ENCODE data around the gene USP53.
"Not testable (repeated sequence)": the region's sequence is repeated elsewhere in the genome, so short reads cannot be mapped to it uniquely, and the experiment has no call there.

USP53 gene

DNA sequence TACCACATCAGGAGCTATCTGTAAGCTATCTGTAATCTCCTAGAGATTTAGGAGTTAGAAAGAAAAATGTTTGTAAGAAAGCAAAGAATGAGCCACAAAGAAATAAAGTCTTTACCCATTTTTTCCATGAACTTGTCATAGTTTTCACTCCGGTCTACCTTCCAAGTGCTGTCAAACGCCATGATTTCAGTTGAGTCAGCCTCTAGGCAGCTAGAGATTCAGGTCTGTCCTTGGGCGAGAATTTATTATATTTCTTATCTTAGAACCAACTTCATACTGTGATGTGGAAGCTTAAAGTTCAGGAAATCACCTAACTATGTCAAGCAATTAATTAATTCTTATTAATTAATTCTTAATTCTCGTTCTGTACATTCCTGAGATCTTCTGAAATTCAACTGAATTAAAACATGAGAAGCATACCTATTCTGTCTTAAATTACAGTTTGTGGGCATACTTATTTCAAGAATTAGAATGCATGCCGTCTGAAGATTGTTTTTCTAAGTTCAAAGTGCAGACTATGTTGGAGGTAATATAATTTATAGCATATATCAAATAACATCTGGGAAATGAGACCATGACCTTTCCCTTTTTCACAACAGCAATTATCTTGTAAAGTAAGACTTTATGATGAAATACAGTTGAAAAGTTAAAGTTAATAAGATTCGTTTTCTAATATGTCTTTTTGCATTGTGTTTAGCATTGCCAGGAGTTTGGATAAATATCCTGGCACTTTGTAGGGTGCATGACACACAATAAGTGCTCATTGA is 109.6 kb downstream of the USP53 start, which contains the start of gene FABP2:
FABP2 (minus strand) TSS at position 218 of the 767 bp plus-strand sequence; CDS start at position 182, 36 bp downstream.
- no peak for DNase-seq (ENCODE audit: low read depth)

DNA sequence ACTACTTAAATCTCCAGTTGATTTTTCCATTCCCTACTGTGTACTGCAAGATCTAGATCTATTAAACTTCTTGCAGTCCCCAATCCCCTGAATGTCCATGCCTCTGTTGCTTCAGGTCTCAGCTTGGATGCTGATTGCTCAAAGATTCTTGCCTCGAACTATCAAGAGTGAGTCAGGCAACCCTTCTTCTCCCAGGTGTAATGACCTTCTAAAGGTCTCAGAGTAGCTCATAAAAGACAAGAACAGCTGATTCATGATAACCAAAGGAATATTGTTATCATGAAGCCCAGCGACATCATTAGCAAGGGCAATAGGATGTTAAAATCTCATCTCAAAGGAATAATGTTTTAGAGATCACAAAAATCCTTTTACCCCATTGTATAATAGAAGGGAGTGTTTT is 116.2 kb downstream of the USP53 start:
- no peak for DNase-seq (ENCODE audit: low read depth)

DNA sequence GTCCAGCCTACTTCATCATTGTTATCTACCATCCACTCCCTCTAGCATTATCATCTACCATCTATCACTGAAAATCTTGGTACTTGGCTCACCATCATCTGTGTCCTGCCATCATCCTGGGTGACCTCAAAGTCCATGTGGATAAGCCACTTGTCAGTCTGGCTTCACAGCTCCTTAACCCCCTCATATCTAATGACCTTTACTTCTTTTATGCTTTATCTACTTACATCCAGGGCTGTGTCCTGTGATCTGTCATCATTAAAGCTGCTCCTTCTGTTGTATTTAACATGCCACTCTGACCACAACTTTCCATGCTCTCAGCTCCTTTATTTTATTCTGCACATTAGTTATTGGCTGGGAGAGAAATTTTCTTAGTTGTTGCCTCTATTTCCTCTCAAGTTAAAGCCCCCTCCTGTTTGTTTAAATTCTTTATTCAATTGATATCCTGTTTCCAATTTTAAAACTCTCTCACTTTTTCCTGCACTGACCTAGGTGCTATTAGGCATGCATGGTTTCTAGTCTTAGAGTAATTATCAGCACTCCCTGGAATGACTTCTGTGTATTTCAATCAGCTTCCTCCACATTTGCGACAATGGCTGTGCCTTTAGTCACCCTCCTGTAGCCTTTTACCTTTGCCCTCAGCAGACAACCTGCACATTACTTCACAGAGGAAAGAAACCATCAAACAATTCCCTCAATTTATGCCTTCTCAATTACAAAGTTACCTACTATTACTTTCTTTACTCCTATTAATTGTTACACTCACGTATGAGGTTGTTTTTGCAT is 117.5 kb downstream of the USP53 start:
- DNase-seq (ENCODE audit: low read depth) = no peak

DNA sequence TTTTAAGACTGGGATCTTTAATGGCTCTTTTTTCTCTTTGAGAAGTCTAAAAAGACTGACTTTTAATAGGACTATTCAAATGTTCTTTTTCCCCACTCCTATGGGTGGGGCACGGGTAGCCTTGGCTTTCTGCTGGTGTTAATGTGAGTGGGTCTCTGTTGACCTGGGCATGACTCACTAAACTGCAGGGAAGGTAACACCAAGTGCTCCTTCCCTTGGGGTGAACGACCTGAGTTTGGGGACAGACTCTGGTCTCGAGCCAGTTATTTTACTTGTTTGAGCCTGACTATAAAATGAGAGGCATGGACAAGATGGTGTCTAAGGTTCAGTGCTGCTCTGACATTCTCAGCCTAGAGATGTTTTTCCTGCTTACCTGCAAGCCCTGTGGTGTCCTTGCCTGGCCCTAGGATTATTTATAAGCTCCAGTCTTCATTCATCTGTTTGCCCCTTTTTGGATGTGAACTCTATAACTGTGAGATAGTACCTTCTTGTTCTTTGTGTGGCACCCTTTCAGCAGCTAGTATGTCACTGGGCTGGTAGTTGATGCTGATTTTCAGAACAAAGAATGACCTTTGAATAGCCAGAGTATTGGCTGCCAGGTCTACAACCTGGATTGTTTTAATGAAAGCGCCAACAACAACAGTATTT is 123.9 kb downstream of the USP53 start:
- not testable (repeated sequence) for DNase-seq (ENCODE audit: low read depth)

DNA sequence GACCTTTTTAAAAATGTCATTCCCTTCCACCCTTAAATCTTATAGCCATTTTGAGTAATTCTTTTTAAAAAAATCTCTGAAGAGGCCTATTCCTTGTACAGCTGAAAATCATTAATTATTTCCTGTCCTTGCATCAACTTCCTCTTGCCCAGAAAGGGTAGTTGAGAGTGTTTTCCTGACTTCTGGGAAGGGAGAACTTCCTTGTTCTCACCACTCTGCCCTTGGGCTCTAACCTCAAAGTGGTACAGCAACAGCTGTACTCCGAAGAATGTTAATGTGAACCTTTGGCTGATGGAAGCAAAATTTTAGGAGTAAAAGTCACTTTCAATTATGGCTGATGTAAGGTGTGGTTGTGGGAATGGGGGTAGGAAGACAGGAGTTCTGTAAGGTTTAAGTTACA is 124.5 kb downstream of the USP53 start:
- no peak for DNase-seq (ENCODE audit: low read depth)

DNA sequence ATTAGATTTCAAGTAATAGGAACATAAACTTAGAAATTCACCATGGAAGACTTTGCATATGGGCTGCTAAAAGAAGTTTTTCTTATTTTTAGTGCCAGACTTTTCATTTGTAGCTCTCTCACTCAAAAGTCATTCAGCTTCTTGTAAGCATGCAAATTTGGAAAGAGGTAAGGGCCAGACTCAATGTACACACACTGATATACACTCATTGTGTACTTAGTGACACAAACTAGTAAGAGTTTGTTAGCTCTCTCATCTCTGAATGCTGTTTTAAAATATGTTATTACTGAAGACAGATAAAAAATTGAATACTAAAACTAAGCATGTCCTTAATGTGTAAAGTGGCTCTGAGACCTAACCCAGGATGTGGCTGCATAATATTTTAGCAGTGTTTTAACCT is 127.4 kb downstream of the USP53 start:
- not testable (repeated sequence) for DNase-seq (ENCODE audit: low read depth)

DNA sequence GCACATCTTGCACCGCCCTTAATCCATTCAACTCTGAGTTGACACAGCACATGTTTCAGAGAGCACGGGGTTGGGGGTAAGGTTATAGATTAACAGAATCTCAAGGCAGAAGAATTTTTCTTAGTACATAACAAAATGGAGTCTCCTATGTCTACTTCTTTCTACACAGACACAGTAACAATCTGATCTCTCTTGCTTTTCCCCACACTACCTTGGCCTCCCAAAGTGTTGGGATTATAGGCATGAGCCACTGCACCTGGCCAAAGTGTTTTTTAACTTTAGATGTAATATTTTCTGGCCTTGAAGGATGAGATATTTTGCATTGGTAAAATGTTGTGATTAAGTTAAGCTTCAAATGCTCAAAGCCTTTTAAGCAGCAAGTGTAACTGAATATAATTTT is 130.8 kb downstream of the USP53 start:
- not testable (repeated sequence) for DNase-seq (ENCODE audit: low read depth)

Measured in activated T-helper 9 cell treated with anti-CD3 and anti-CD28 coated beads, Interleukin-2, amount 50 U/mL, for 16 hours (primary cell).